Measurements from ENCODE around the gene CENPP.

CENPP gene

DNA sequence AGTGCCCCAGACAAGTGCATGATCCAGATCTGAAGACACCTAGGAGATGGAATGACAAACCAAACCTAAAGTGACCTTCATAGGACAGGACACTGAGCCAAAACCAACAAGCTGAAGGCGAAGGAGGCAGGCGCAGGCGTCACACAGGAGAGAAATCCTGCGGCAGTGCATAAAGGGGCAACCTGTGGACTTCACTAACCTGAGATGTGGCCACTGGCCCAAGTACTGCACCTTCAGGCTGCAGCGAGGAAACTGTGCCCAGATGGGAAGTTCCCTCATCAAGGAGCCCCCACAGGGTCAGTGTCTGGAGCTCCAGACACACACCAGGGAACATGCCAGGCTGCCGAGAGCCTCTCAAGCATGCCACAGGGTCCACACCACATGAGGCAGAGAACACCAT lies 340.5 kb downstream of the CENPP start:
- no peaks in the 10 kb centered on the region for H3K9me3 ChIP-seq (ENCODE audit: control insufficient read depth in 1 of 2, low read length in 2 of 2)
- no peak overlapping the region for H3K27ac ChIP-seq (ENCODE audit: low read length)
- H3K4me3 ChIP-seq (ENCODE audit: low read depth in 1 of 2, low read length in 2 of 2), result no peak overlapping the region
- peaks cover 10 to 37% of the 10 kb centered on the region in 2 donors for H3K4me1 ChIP-seq (ENCODE audit: control insufficient read depth in 1 of 2, insufficient read depth in 2 of 2, low read length in 2 of 2)
- peaks cover 10 to 18% of the 10 kb centered on the region in 2 donors for H3K36me3 ChIP-seq (ENCODE audit: control insufficient read depth in 1 of 2, insufficient read depth in 2 of 2, low read length in 2 of 2)
- no peaks in the 10 kb centered on the region for H3K27me3 ChIP-seq (ENCODE audit: low read depth, low read length)

DNA sequence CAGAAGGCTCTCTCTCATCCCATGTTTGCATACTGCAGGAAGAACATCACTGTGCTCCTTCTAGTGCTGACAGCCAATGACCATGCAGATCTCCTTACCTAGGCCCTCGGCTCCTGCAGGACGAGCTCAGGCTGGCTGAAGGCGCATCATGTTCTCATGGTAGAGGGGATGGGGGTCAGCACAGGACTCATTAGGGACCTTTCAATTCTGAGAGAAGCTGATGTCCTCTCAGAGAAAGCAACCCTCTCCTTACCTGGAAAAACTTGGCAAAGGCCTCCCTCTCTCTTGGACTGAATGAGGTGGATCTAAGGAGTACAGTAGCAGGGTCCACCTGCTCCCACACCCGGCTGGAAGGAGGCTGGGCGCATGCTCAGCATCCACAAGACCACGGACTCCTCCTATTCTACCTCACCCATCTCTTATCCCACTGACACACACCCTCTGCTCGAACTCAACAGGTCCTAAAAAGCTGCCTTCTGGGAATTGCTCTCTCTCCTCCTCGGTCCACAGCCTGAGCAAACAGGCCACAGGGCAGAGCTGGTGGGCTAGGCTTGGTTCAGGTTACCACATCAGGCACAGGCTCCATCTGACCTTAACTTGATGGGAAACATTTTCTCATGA lies 341.3 kb downstream of the CENPP start:
- Histone ChIP-seq H3K36me3 (ENCODE audit: control insufficient read depth in 1 of 2, insufficient read depth in 2 of 2, low read length in 2 of 2) (peaks cover 10 to 18% of the 10 kb centered on the region in 2 donors), H3K9me3 (ENCODE audit: control insufficient read depth in 1 of 2, low read length in 2 of 2) (no peaks in the 10 kb centered on the region), H3K27me3 (ENCODE audit: low read depth, low read length) (no peaks in the 10 kb centered on the region), H3K27ac (ENCODE audit: low read length) (no peak overlapping the region), H3K4me3 (ENCODE audit: low read depth in 1 of 2, low read length in 2 of 2) (no peak overlapping the region), H3K4me1 (ENCODE audit: control insufficient read depth in 1 of 2, insufficient read depth in 2 of 2, low read length in 2 of 2) (peaks cover 10 to 41% of the 10 kb centered on the region in 2 donors)

- Histone ChIP-seq H3K27me3 (ENCODE audit: low read depth, low read length) (no peaks in the 10 kb centered on the region), H3K27ac (ENCODE audit: low read length) (peak overlapping the region; percentile 88), H3K4me3 (ENCODE audit: low read depth in 1 of 2, low read length in 2 of 2) (peak overlapping the region; percentile 82 to 86), H3K9me3 (ENCODE audit: control insufficient read depth in 1 of 2, low read length in 2 of 2) (no peaks in the 10 kb centered on the region), H3K4me1 (ENCODE audit: control insufficient read depth in 1 of 2, insufficient read depth in 2 of 2, low read length in 2 of 2) (peaks cover 10 to 41% of the 10 kb centered on the region in 2 donors), H3K36me3 (ENCODE audit: control insufficient read depth in 1 of 2, insufficient read depth in 2 of 2, low read length in 2 of 2) (peaks cover 6 to 18% of the 10 kb centered on the region in 2 donors)
Observed at GRCh38 chr9:92668746-92669526, 343.2 kb downstream of the CENPP start.

GRCh38 chr9:92669527-92669889 lies 343.8 kb downstream of the CENPP start:
- H3K27me3 ChIP-seq (ENCODE audit: low read depth, low read length), result no peaks in the 10 kb centered on the region
- H3K9me3 ChIP-seq (ENCODE audit: control insufficient read depth in 1 of 2, low read length in 2 of 2), result no peaks in the 10 kb centered on the region
- H3K4me1 ChIP-seq (ENCODE audit: control insufficient read depth in 1 of 2, insufficient read depth in 2 of 2, low read length in 2 of 2), result peaks cover 10 to 40% of the 10 kb centered on the region in 2 donors
- H3K27ac ChIP-seq (ENCODE audit: low read length), result peak overlapping the region; percentile 88
- H3K4me3 ChIP-seq (ENCODE audit: low read depth in 1 of 2, low read length in 2 of 2), result peak overlapping the region; percentile 82 to 86
- peaks cover 6 to 18% of the 10 kb centered on the region in 2 donors for H3K36me3 ChIP-seq (ENCODE audit: control insufficient read depth in 1 of 2, insufficient read depth in 2 of 2, low read length in 2 of 2)
